HEK293T (cell line): Measurements from ENCODE around the gene DIS3.

Source experiments
- ARNT ChIP-seq: fragments of 450-650 bp; IDR thresholded peaks from 2 replicates; pipeline ENCODE4 v1.6.1; 2017; ENCODE audit warnings: mild to moderate bottlenecking
- BHLHE40 ChIP-seq: fragments of 450-650 bp; IDR thresholded peaks from 2 replicates; pipeline ENCODE4 v1.6.1; 2016; ENCODE audit warnings: mild to moderate bottlenecking, moderate library complexity, borderline replicate concordance
- CTBP1 ChIP-seq: fragments of 450-650 bp; IDR thresholded peaks from 2 replicates; pipeline ENCODE4 v1.6.1; 2016; ENCODE audit warnings: borderline replicate concordance
- ELF4 ChIP-seq: fragments of 450-650 bp; IDR thresholded peaks from 2 replicates; pipeline ENCODE4 v1.6.1; 2017; ENCODE audit warnings: antibody characterized with exemption
- FOXA1 ChIP-seq: fragments of 450-650 bp; IDR thresholded peaks from 2 replicates; pipeline ENCODE4 v1.6.1; 2016; ENCODE audit warnings: mild to moderate bottlenecking
- FOXK2 ChIP-seq: fragments of 450-650 bp; IDR thresholded peaks from 2 replicates; pipeline ENCODE4 v1.6.1; 2016; ENCODE audit warnings: mild to moderate bottlenecking
- FOXM1 ChIP-seq: fragments of 450-650 bp; IDR thresholded peaks from 2 replicates; pipeline ENCODE4 v1.6.1; 2017; ENCODE audit warnings: mild to moderate bottlenecking, borderline replicate concordance
- HDGF ChIP-seq: fragments of 450-650 bp; IDR thresholded peaks from 2 replicates; pipeline ENCODE4 v1.6.1; 2017; ENCODE audit warnings: antibody characterized with exemption, borderline replicate concordance
- L3MBTL2 ChIP-seq: fragments of 450-650 bp; conservative IDR thresholded peaks from 2 replicates; pipeline ENCODE4 v1.6.1; 2016; ENCODE audit warnings: mild to moderate bottlenecking
- NFRKB ChIP-seq: fragments of 450-650 bp; IDR thresholded peaks from 2 replicates; pipeline ENCODE4 v1.6.1; 2016; ENCODE audit warnings: mild to moderate bottlenecking, moderate library complexity
- PKNOX1 ChIP-seq: fragments of 450-650 bp; IDR thresholded peaks from 2 replicates; pipeline ENCODE4 v1.6.1; 2016
- SP1 ChIP-seq: fragments of 450-650 bp; IDR thresholded peaks from 2 replicates; pipeline ENCODE4 v1.6.1; 2017
- SUZ12 ChIP-seq: fragments of 450-650 bp; IDR thresholded peaks from 2 replicates; pipeline ENCODE4 v1.6.1; 2016; ENCODE audit warnings: mild to moderate bottlenecking
- ZNF384 ChIP-seq: fragments of 450-650 bp; IDR thresholded peaks from 2 replicates; pipeline ENCODE4 v1.6.1; 2016

GRCh38 chr13:72808917-72809500 is 27.3 kb upstream of the DIS3 start:
- TF ChIP-seq PKNOX1 = no peak
- no peak for TF ChIP-seq FOXM1
- TF ChIP-seq BHLHE40 = no peak
- TF ChIP-seq FOXK2 = no peak
- no peak for TF ChIP-seq ELF4
- TF ChIP-seq SP1 = no peak
- no peak for TF ChIP-seq CTBP1
- no peak for TF ChIP-seq SUZ12
- TF ChIP-seq ARNT = no peak
- no peak for TF ChIP-seq FOXA1
- no peak for TF ChIP-seq HDGF
- peak; percentile 99 for TF ChIP-seq ZNF384
- no peak for TF ChIP-seq L3MBTL2
- no peak for TF ChIP-seq NFRKB
